Gastrocnemius medialis (tissue), 4 donors: ENCODE data around the gene GJB3.

ENCODE experiments used
- POLR2A ChIP-seq, 2 donors: fragments of 450-650 bp; IDR thresholded peaks; one replicate each; pipeline ENCODE4 v1.6.1; 2017; ENCODE audit warnings: antibody characterized with exemption in 2 of 2, mild to moderate bottlenecking in 2 of 2, moderate library complexity in 2 of 2
- TF ChIP-seq, protein P1 (sequence below), 5 experiments: fragments of 450-650 bp in 3 of 5; fragments of 200-600 bp in 2 of 5; sonication (generic) in 2 of 5; IDR thresholded peaks in 4 of 5; conservative IDR thresholded peaks in 1 of 5; 1 replicate in 4 of 5; 2 replicates in 1 of 5; pipeline ENCODE4 v1.5.1; 2016 to 2019; ENCODE audit warnings: antibody characterized with exemption in 5 of 5, mild to moderate bottlenecking in 3 of 5, moderate library complexity in 3 of 5

DNA sequence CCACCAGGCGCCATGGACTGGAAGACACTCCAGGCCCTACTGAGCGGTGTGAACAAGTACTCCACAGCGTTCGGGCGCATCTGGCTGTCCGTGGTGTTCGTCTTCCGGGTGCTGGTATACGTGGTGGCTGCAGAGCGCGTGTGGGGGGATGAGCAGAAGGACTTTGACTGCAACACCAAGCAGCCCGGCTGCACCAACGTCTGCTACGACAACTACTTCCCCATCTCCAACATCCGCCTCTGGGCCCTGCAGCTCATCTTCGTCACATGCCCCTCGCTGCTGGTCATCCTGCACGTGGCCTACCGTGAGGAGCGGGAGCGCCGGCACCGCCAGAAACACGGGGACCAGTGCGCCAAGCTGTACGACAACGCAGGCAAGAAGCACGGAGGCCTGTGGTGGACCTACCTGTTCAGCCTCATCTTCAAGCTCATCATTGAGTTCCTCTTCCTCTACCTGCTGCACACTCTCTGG, 3.8 kb downstream of the GJB3 start:
- TF ChIP-seq, protein P1, sequence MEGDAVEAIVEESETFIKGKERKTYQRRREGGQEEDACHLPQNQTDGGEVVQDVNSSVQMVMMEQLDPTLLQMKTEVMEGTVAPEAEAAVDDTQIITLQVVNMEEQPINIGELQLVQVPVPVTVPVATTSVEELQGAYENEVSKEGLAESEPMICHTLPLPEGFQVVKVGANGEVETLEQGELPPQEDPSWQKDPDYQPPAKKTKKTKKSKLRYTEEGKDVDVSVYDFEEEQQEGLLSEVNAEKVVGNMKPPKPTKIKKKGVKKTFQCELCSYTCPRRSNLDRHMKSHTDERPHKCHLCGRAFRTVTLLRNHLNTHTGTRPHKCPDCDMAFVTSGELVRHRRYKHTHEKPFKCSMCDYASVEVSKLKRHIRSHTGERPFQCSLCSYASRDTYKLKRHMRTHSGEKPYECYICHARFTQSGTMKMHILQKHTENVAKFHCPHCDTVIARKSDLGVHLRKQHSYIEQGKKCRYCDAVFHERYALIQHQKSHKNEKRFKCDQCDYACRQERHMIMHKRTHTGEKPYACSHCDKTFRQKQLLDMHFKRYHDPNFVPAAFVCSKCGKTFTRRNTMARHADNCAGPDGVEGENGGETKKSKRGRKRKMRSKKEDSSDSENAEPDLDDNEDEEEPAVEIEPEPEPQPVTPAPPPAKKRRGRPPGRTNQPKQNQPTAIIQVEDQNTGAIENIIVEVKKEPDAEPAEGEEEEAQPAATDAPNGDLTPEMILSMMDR (IDR thresholded peaks at IDR 0.05 in 4 of 5, conservative IDR thresholded peaks at IDR 0.05 in 1 of 5), result no peak
- no peak for TF ChIP-seq POLR2A (IDR thresholded peaks at IDR 0.05)
